ENCODE data around the gene SCN2A.
"Not testable (repeated sequence)": the region's sequence is repeated elsewhere in the genome, so short reads cannot be mapped to it uniquely, and the experiment has no call there.

SCN2A gene

GRCh38 chr2:165219481-165219880, 19.7 kb upstream of the SCN2A start:
- no peak overlapping the region for H3K27ac ChIP-seq (ENCODE audit: low read depth, low read length)
- no peak overlapping the region for H3K9ac ChIP-seq (ENCODE audit: low read length)
- no peaks in the 10 kb centered on the region for H3K36me3 ChIP-seq (ENCODE audit: control insufficient read depth, insufficient read depth, low read length)
- H3K4me3 ChIP-seq (ENCODE audit: low read length), result no peak overlapping the region
- H3K27me3 ChIP-seq (ENCODE audit: control insufficient read depth, insufficient read depth, low read length), result no peaks in the 10 kb centered on the region
- H3K4me1 ChIP-seq (ENCODE audit: control insufficient read depth, insufficient read depth, low read length), result no peaks in the 10 kb centered on the region

- Histone ChIP-seq H3K27me3 (ENCODE audit: control insufficient read depth, insufficient read depth, low read length) (no peaks in the 10 kb centered on the region), H3K4me1 (ENCODE audit: control insufficient read depth, insufficient read depth, low read length) (no peaks in the 10 kb centered on the region), H3K36me3 (ENCODE audit: control insufficient read depth, insufficient read depth, low read length) (no peaks in the 10 kb centered on the region), H3K4me3 (ENCODE audit: low read length) (no peak overlapping the region), H3K27ac (ENCODE audit: low read depth, low read length) (no peak overlapping the region), H3K9ac (ENCODE audit: low read length) (no peak overlapping the region)
Observed at GRCh38 chr2:165224941-165225340, 14.3 kb upstream of the SCN2A start.

- no peaks in the 10 kb centered on the region for H3K36me3 ChIP-seq (ENCODE audit: control insufficient read depth, insufficient read depth, low read length)
- no peak overlapping the region for H3K4me3 ChIP-seq (ENCODE audit: low read length)
- H3K27me3 ChIP-seq (ENCODE audit: control insufficient read depth, insufficient read depth, low read length), result no peaks in the 10 kb centered on the region
- no peaks in the 10 kb centered on the region for H3K4me1 ChIP-seq (ENCODE audit: control insufficient read depth, insufficient read depth, low read length)
- H3K27ac ChIP-seq (ENCODE audit: low read depth, low read length), result no peak overlapping the region
- H3K9ac ChIP-seq (ENCODE audit: low read length), result no peak overlapping the region
Observed at GRCh38 chr2:165227571-165227970, 11.6 kb upstream of the SCN2A start.

- H3K4me3 ChIP-seq (ENCODE audit: low read length), result no peak overlapping the region
Observed at GRCh38 chr2:165237056-165237455, 2.2 kb upstream of the SCN2A start.

GRCh38 chr2:165238295-165238694, 919 bp upstream of the SCN2A start:
- Histone ChIP-seq H3K9ac (ENCODE audit: low read length) (no peak overlapping the region), H3K36me3 (ENCODE audit: control insufficient read depth, insufficient read depth, low read length) (no peaks in the 10 kb centered on the region), H3K27me3 (ENCODE audit: control insufficient read depth, insufficient read depth, low read length) (no peaks in the 10 kb centered on the region)

More at GRCh38 chr2:165237056-165237455, 2.2 kb upstream of the SCN2A start:
- Histone ChIP-seq H3K27me3 (ENCODE audit: control insufficient read depth, insufficient read depth, low read length) (no peaks in the 10 kb centered on the region), H3K9ac (ENCODE audit: low read length) (no peak overlapping the region), H3K27ac (ENCODE audit: low read depth, low read length) (no peak overlapping the region), H3K4me1 (ENCODE audit: control insufficient read depth, insufficient read depth, low read length) (no peaks in the 10 kb centered on the region), H3K36me3 (ENCODE audit: control insufficient read depth, insufficient read depth, low read length) (no peaks in the 10 kb centered on the region)

GRCh38 chr2:165239856-165240515, 772 bp downstream of the SCN2A start:
- no peaks in the 10 kb centered on the region for H3K4me1 ChIP-seq (ENCODE audit: control insufficient read depth, insufficient read depth, low read length)
- H3K27ac ChIP-seq (ENCODE audit: low read depth, low read length), result no peak overlapping the region
- H3K4me3 ChIP-seq (ENCODE audit: low read length), result no peak overlapping the region
- H3K9ac ChIP-seq (ENCODE audit: low read length), result no peak overlapping the region
- no peaks in the 10 kb centered on the region for H3K36me3 ChIP-seq (ENCODE audit: control insufficient read depth, insufficient read depth, low read length)
- no peaks in the 10 kb centered on the region for H3K27me3 ChIP-seq (ENCODE audit: control insufficient read depth, insufficient read depth, low read length)

More at GRCh38 chr2:165238295-165238694, 919 bp upstream of the SCN2A start:
- no peak overlapping the region for H3K27ac ChIP-seq (ENCODE audit: low read depth, low read length)
- no peak overlapping the region for H3K4me3 ChIP-seq (ENCODE audit: low read length)
- no peaks in the 10 kb centered on the region for H3K4me1 ChIP-seq (ENCODE audit: control insufficient read depth, insufficient read depth, low read length)

- Histone ChIP-seq H3K4me1 (ENCODE audit: control insufficient read depth, insufficient read depth, low read length) (no peaks in the 10 kb centered on the region), H3K36me3 (ENCODE audit: control insufficient read depth, insufficient read depth, low read length) (no peaks in the 10 kb centered on the region), H3K9ac (ENCODE audit: low read length) (no peak overlapping the region), H3K4me3 (ENCODE audit: low read length) (no peak overlapping the region), H3K27ac (ENCODE audit: low read depth, low read length) (no peak overlapping the region), H3K27me3 (ENCODE audit: control insufficient read depth, insufficient read depth, low read length) (no peaks in the 10 kb centered on the region)
Observed at GRCh38 chr2:165240916-165241315, 1.7 kb downstream of the SCN2A start.

GRCh38 chr2:165245081-165245793, 6.0 kb downstream of the SCN2A start:
- Histone ChIP-seq H3K4me3 (ENCODE audit: low read length) (no peak overlapping the region), H3K27ac (ENCODE audit: low read depth, low read length) (no peak overlapping the region), H3K27me3 (ENCODE audit: control insufficient read depth, insufficient read depth, low read length) (no peaks in the 10 kb centered on the region), H3K36me3 (ENCODE audit: control insufficient read depth, insufficient read depth, low read length) (no peaks in the 10 kb centered on the region), H3K9ac (ENCODE audit: low read length) (no peak overlapping the region), H3K4me1 (ENCODE audit: control insufficient read depth, insufficient read depth, low read length) (no peaks in the 10 kb centered on the region)

GRCh38 chr2:165248238-165248637, 9.0 kb downstream of the SCN2A start:
- Histone ChIP-seq H3K27ac (ENCODE audit: low read depth, low read length) (no peak overlapping the region), H3K36me3 (ENCODE audit: control insufficient read depth, insufficient read depth, low read length) (no peaks in the 10 kb centered on the region), H3K9ac (ENCODE audit: low read length) (no peak overlapping the region), H3K4me3 (ENCODE audit: low read length) (no peak overlapping the region), H3K27me3 (ENCODE audit: control insufficient read depth, insufficient read depth, low read length) (no peaks in the 10 kb centered on the region), H3K4me1 (ENCODE audit: control insufficient read depth, insufficient read depth, low read length) (no peaks in the 10 kb centered on the region)

GRCh38 chr2:165251366-165251765, 12.2 kb downstream of the SCN2A start:
- H3K36me3 ChIP-seq (ENCODE audit: control insufficient read depth, insufficient read depth, low read length), result no peaks in the 10 kb centered on the region
- H3K27ac ChIP-seq (ENCODE audit: low read depth, low read length), result no peak overlapping the region
- no peak overlapping the region for H3K9ac ChIP-seq (ENCODE audit: low read length)
- no peak overlapping the region for H3K4me3 ChIP-seq (ENCODE audit: low read length)
- H3K4me1 ChIP-seq (ENCODE audit: control insufficient read depth, insufficient read depth, low read length), result no peaks in the 10 kb centered on the region
- H3K27me3 ChIP-seq (ENCODE audit: control insufficient read depth, insufficient read depth, low read length), result no peaks in the 10 kb centered on the region

- no peaks in the 10 kb centered on the region for H3K36me3 ChIP-seq (ENCODE audit: control insufficient read depth, insufficient read depth, low read length)
- no peak overlapping the region for H3K4me3 ChIP-seq (ENCODE audit: low read length)
- H3K9ac ChIP-seq (ENCODE audit: low read length), result no peak overlapping the region
- no peaks in the 10 kb centered on the region for H3K27me3 ChIP-seq (ENCODE audit: control insufficient read depth, insufficient read depth, low read length)
- no peak overlapping the region for H3K27ac ChIP-seq (ENCODE audit: low read depth, low read length)
- H3K4me1 ChIP-seq (ENCODE audit: control insufficient read depth, insufficient read depth, low read length), result no peaks in the 10 kb centered on the region
Observed at GRCh38 chr2:165253178-165253577, 14.0 kb downstream of the SCN2A start.

- Histone ChIP-seq H3K27me3 (ENCODE audit: control insufficient read depth, insufficient read depth, low read length) (no peaks in the 10 kb centered on the region), H3K36me3 (ENCODE audit: control insufficient read depth, insufficient read depth, low read length) (no peaks in the 10 kb centered on the region), H3K9ac (ENCODE audit: low read length) (no peak overlapping the region), H3K4me3 (ENCODE audit: low read length) (no peak overlapping the region), H3K4me1 (ENCODE audit: control insufficient read depth, insufficient read depth, low read length) (no peaks in the 10 kb centered on the region), H3K27ac (ENCODE audit: low read depth, low read length) (no peak overlapping the region)
Observed at GRCh38 chr2:165256618-165257017, 17.4 kb downstream of the SCN2A start.

GRCh38 chr2:165260347-165260746, 21.1 kb downstream of the SCN2A start:
- not testable (repeated sequence) for H3K36me3 ChIP-seq (ENCODE audit: control insufficient read depth, insufficient read depth, low read length); H3K4me1 ChIP-seq (ENCODE audit: control insufficient read depth, insufficient read depth, low read length); H3K27me3 ChIP-seq (ENCODE audit: control insufficient read depth, insufficient read depth, low read length); H3K4me3 ChIP-seq (ENCODE audit: low read length); H3K9ac ChIP-seq (ENCODE audit: low read length); H3K27ac ChIP-seq (ENCODE audit: low read depth, low read length)
